HT1080 (cell line): ENCODE measurements around the gene TRPC4AP. TPM values are rescaled to one million over a fixed set of nuclear protein-coding genes. Genes with fewer than 3 reads are reported as not detected.

Source experiments
- DNase-seq: peaks from one replicate; pipeline ENCODE4 v3.0.0-alpha.2; 2015; ENCODE audit warnings: low read depth
- total RNA-seq: library from RNA; depleted of rRNA; stranded (reverse); fragments of >200 nt; shearing (Covaris generic); gene quantifications from 2 replicates; pipeline ENCODE4 v1.2.3, GENCODE V29; 2014

TRPC4AP gene
- total RNA-seq, 1 experiment from 2014 or later = 46.7 TPM

DNA sequence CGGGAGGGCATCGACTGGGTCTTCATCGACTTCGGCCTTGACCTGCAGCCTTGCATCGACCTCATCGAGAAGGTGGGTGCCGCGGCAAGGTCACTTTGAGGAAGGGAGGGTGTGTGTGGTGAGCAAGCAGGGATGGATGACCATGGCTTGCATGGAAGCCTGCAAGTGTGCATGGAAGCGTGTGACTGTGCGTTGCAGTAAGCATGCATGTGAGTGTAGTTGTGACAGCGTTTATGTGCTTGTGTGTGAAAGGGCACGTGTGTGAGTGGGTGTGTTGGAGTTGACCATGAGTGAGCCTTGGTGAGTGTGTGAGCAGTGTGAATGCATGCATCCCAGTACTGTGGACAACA lies 104.4 kb downstream of the TRPC4AP start:
- no peak for DNase-seq

GRCh38 chr20:34987288-34988190 lies 105.1 kb downstream of the TRPC4AP start:
- DNase-seq = no peak

GRCh38 chr20:34986311-34987287 lies 106.0 kb downstream of the TRPC4AP start:
- DNase-seq = no peak

DNA sequence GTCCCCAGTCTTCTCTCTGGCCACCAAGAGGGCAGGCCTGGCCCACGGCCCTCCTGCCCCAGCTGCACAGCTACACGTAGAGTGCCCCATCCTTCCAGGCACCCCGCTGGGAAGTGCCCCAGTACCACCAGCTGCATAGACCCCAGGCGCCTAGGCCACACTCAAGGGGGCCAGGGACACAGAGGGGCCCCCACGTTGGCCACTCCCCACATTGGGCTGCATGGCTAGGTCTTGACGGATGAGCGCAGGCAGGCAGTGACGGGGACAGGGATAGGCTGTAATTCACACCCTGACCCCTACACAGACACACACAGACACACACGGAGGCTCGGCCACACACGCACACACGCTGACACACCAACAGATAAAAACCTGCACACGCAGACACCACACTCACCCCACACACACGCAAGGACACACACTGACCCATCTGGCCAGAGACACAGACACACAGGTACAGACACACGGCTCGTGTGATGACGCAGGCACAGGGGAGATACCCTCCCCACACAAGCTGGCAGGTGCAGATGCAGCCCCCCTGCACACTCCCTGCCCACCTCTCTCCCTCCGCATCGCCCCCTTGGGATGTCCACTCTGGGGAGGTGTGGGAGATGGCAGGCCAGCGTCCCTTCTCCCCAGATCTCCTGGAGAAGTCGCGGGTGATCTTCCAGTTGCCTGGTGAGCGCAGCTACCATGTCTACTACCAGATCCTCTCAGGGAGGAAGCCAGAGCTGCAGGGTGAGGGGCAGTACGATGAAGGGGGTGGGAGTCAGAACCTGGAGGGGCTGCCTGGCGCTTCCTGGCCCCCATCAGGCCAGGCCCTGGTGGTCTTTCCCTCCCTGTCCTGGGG lies 106.9 kb downstream of the TRPC4AP start:
- no peak for DNase-seq

GRCh38 chr20:34984756-34985261 lies 107.8 kb downstream of the TRPC4AP start:
- no peak for DNase-seq

GRCh38 chr20:34983995-34984735 lies 108.4 kb downstream of the TRPC4AP start:
- DNase-seq = no peak

GRCh38 chr20:34983089-34983820 lies 109.4 kb downstream of the TRPC4AP start:
- DNase-seq = no peak

DNA sequence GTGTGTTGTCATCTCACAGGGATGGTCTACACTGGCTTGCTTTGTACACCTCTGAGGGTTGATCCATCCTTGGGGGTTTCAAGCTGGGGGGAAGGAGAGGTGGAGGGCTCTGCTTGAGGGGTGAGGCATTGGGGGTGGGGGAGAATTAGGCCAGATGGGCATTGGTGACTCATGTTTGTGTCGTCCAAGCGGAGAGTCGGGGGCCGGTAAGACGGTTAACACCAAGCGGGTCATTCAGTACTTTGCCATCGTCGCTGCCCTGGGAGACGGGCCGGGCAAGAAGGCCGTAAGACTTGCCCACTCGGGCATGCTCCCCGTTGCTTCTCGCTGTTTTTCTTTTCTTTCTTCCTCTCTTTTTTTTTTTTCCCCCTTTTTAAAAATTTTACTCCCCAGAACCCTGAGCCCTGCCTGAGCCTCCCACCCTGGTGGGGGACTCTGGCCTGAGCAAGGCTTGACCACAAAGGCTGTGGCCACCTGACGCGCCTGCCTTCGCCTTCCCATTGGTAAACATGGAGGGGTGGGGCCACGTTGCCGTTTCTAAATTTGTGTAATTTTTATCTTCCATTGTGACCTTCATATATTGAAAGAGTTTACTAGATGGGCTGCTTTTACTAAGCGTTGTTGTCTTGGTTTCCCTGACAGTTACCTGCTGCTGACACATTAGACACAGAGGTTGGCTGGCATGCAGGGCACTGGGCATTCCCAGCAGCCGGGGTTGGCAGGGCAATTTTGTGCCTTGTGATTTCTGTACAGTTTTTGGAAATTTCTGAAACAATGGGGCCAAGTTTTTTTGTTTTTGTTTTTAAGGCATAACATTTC lies 110.1 kb downstream of the TRPC4AP start:
- no peak for DNase-seq

- DNase-seq = no peak
Measured at GRCh38 chr20:34980543-34981233, 111.9 kb downstream of the TRPC4AP start.

- DNase-seq = no peak
Measured at GRCh38 chr20:34979366-34980153, 113.0 kb downstream of the TRPC4AP start.

- DNase-seq = no peak
Measured at GRCh38 chr20:34978092-34978744, 114.4 kb downstream of the TRPC4AP start.

DNA sequence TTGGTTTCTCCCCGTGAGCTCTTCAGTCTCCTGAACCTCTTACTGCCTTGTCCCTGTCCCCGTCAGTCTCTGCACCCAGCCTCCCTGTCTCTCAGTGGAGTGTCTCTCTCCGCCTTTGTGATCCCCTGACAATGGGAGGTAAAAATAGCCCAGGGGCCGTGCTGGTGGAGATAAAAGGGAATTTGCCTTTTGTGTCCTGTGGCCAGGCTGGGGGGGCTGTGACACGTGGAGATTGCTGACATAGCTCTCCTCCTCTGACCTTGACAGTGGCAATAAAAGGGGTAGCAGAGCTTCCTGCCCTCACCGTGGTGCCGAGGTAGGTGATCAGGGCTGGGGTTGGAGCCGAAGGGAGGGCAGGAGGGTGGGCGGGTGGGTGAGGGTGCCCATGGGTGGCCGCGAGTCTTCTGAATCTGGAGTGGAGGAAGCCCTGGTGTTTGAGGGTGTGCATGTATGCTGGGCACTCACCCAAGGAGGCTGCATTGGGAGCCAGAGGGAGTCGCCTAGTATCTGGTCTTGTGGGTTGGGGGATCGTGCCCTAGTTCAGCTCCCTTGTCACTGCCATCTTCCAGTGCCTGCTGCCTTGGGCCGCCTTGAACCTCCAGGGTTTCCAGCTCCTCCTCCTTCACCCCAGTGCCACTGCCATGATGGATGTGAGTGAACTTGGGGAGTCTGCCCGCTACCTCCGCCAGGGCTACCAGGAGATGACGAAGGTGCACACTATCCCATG lies 115.1 kb downstream of the TRPC4AP start:
- no peak for DNase-seq

- DNase-seq = no peak
Measured at GRCh38 chr20:34976286-34976685, 116.3 kb downstream of the TRPC4AP start.

GRCh38 chr20:34974246-34974645 lies 118.4 kb downstream of the TRPC4AP start:
- DNase-seq = no peak

DNA sequence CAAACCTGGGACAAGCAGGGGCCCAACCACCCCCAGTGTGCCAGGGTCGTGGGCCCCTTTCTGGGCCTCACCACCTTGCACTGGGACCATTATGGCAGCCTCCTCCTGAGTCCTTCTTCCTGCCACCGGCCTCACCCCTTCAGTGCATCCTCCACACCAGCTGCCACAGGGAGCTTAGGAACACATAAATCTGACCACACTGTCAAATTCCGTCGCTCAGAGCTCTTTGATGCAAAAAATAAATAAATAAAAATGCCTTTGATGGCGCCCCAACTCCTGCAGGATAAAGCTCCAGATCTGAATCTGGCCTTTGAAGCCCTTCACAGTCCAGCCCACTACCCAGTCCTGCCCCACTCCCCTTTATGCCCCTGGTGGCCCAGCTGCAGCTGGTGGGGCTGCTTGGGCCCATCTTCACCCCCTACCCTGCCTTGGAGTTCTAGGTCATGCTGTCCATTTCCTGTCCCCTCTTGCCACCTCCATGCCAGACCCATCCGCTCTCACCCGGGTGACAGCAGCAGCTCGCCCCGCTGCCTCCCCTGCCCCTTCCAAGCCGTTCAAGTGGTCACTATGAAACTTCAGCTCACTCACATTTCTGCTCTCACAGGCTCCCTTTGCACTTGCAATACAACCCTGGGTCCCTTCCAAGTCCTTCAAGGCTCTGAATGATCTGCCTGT lies 120.9 kb downstream of the TRPC4AP start:
- DNase-seq = no peak
